Measurements from ENCODE around the gene LRP6.

- TF ChIP-seq TCF4 (CRISPR knock-in tag; IDR thresholded peaks at IDR 0.05; ENCODE audit: borderline replicate concordance): no peak
- TF ChIP-seq OSR1 (CRISPR knock-in tag; IDR thresholded peaks at IDR 0.05): no peak
- no peak for TF ChIP-seq RARB (CRISPR knock-in tag; IDR thresholded peaks at IDR 0.05)
Observed at GRCh38 chr12:12072064-12072760, 194.6 kb downstream of the LRP6 start.

Measured in SK-N-SH treated with all-trans-retinoic acid at 6 μM for 48 hours (cell line).